Activated T-helper 1 cell treated with anti-CD3 and anti-CD28 coated beads, Interleukin-12 subunit alpha, Interleukin-12 subunit beta, Interleukin-2, Interleukin-4 antibody, amounts not matched to agents 30 ng/mL and 10 ng/mL and 1 ng/mL, durations not matched to agents 14 hours and 24 hours and 36 hours (primary cell): Measurements from ENCODE around the gene C2CD4B. TPM values are rescaled to one million over a fixed set of nuclear protein-coding genes. Genes with fewer than 3 reads are reported as not detected.

Experiments used
- DNase-seq: peaks from one replicate; pipeline ENCODE4 v3.0.0; 2021; ENCODE audit warnings: low spot score
- H3K27ac Mint-ChIP-seq: one replicate; pipeline ENCODE4 v1.8.0; 2021; ENCODE audit warnings: mild to moderate bottlenecking, mixed read lengths
- H3K27me3 Mint-ChIP-seq: one replicate; pipeline ENCODE4 v1.8.0; 2022; ENCODE audit warnings: mild to moderate bottlenecking, moderate library complexity, mixed read lengths; ENCODE audit not compliant: insufficient read depth
- H3K36me3 Mint-ChIP-seq: one replicate; pipeline ENCODE4 v1.8.0; 2021; ENCODE audit warnings: low read depth, mixed read lengths
- H3K4me1 Mint-ChIP-seq: one replicate; pipeline ENCODE4 v1.8.0; 2021; ENCODE audit warnings: low read depth, mixed read lengths
- H3K4me3 Mint-ChIP-seq: one replicate; pipeline ENCODE4 v1.8.0; 2021; ENCODE audit warnings: mild to moderate bottlenecking, moderate library complexity, mixed read lengths
- H3K9me3 Mint-ChIP-seq: one replicate; pipeline ENCODE4 v1.8.0; 2021; ENCODE audit warnings: mixed read lengths
- intact Hi-C: fragments of 100-400 bp; cut with micrococcal nuclease; formaldehyde crosslinking; loops from one replicate; pipeline ENCODE4 v1.15.1; 2024
- total RNA-seq: library from RNA; stranded (reverse); gene quantifications from 2 replicates; pipeline ENCODE4 v1.2.3, GENCODE V29; 2022

Gene C2CD4B
- total RNA-seq, 1 donor from 2014 or later = 0.78 TPM

DNA sequence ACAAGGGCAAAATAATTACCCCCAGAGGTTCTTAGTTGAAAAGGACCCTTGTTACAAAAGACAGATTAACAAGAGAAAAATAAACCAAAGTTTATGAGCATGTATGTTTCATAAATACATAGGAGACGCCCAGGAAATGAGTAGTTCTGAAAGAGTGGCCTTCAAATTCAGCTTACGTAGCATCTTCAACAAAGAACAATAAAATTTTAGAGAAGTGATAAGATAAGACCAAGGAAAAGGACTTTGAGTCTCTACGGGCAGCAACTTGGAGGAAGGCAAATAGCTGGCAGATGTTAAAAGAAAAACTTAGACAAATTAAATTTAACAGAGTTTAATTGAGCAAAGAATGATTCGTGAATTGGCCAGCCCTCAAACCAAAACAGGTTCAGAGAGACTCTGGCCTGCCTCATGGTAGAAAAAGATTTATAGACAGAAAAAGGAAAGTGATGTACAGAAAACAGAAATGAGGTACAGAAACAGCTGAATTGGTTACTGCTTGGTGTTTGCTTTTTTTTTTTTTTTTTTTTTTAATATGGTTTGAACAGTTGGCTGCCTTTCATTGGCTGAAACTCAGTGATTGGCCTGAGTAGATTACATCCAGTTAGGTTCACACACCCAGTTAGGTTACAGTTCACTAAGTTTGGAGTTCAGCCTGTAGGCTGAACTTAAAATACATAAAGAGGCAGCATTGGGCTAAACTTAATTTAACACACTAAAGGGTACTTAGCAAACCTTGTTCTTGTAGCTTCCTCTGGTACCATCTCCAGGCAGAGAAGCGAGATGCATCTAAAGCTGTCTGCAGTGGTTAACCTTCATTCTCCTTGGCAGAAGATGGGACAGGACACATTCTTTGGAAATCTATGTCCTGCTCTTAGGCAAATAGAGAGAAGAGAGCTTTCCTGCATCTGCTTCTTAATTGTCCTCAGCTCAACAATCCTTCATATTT lies 23.2 kb downstream of the C2CD4B start:
- Mint-ChIP-seq H3K4me3 (no peak overlapping the region), H3K36me3 (no peaks in the 10 kb centered on the region), H3K9me3 (peaks cover 4% of the 10 kb centered on the region), H3K4me1 (no peaks in the 10 kb centered on the region), H3K27me3 (peaks cover 11% of the 10 kb centered on the region), H3K27ac (no peak overlapping the region)
- intact Hi-C loops = no loop called here
- no peak for DNase-seq

DNA sequence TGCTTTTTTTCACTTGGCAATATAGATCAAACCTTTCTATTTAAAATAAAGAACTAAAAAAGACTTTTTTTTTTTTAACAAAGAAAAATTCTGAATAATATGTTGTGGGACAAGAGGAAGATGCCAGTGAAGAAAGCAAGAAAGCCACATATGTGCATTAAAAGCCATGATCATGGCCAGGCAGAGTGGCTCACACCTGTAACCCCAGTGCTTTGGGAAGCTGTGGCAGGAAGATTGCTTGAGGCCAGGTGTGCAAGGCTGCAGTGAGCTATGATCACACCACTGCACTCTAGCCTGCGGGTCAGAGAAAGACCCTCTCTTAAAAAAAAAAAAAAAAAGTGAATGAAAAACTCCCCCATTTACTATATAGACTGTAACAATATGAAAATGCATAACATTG lies 23.9 kb downstream of the C2CD4B start:
- no peaks in the 10 kb centered on the region for H3K4me1 Mint-ChIP-seq
- H3K36me3 Mint-ChIP-seq = no peaks in the 10 kb centered on the region
- intact Hi-C loops = no loop called here
- peaks cover 4% of the 10 kb centered on the region for H3K9me3 Mint-ChIP-seq
- peaks cover 11% of the 10 kb centered on the region for H3K27me3 Mint-ChIP-seq
- no peak for DNase-seq
- H3K4me3 Mint-ChIP-seq = no peak overlapping the region
- no peak overlapping the region for H3K27ac Mint-ChIP-seq

DNA sequence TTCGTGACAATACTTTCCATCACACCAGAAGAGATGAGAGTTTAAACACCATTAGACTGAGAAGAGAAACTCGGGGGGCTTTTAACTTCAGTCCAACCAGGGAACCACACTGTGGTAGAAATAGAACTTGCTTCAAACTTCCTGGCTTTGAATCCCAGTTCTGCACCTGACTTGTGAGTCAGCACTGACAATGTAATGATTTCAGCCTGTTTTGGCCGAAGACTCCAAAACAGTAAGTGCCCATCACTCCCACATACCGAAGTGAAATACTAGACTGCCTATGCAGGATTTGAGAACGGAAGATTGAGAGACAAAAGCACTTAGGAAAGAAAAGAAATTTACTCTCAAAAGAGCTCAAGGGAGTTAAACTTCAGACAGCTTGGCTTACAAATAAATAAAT lies 27.0 kb downstream of the C2CD4B start:
- Mint-ChIP-seq H3K4me3 (no peak overlapping the region), H3K27ac (no peak overlapping the region), H3K9me3 (peaks cover 4% of the 10 kb centered on the region), H3K4me1 (no peaks in the 10 kb centered on the region), H3K36me3 (no peaks in the 10 kb centered on the region), H3K27me3 (peaks cover 11% of the 10 kb centered on the region)
- intact Hi-C loops = no loop called here
- no peak for DNase-seq

DNA sequence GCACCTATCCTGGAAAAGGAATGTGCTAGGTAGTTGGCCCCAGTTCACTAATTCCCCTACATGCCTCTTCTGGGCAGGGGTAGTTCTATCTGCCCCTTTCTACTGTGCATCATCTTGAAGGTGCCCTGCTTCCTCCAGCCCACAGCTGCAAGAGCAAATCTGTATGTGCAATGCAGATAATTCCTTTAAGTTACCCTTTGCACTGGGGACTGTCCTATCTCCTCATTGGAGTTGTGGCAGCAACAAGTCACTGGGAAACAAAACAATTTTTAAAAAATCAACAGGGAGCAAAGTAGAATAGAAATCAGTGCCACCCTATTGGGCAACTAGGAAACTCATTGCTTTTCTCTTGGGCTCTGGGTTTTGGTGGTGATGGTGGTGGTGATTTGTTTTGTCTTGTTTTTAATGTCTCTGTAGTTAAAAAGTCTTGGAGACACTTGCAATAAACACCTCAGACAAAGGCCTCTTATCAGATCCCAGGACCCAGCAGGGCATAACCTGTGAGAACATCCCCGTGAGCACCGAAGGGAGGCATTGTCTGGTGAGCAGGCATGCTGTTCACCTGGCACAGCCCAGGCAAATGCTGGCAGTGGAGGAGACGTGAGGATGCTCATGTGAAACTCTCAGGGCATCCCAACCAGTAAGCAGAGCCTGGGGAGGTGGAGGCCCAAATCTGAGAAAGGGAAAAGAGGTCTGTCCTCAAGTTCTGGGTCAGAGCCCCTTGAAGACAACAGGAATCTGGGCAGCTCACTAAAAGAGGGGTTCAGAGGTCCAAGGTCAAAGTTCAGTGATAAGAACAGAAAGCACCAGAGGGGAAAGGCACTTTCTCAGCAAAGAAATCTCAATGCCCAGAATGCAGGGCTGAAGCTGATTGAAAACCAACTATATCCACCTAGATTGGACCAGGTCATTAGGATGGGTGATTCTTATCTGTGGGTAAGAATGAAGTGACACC lies 27.9 kb downstream of the C2CD4B start:
- Mint-ChIP-seq H3K4me3 (no peak overlapping the region), H3K36me3 (no peaks in the 10 kb centered on the region), H3K27ac (no peak overlapping the region), H3K9me3 (no peaks in the 10 kb centered on the region), H3K27me3 (peaks cover 11% of the 10 kb centered on the region), H3K4me1 (no peaks in the 10 kb centered on the region)
- intact Hi-C loops = no loop called here
- no peak for DNase-seq

DNA sequence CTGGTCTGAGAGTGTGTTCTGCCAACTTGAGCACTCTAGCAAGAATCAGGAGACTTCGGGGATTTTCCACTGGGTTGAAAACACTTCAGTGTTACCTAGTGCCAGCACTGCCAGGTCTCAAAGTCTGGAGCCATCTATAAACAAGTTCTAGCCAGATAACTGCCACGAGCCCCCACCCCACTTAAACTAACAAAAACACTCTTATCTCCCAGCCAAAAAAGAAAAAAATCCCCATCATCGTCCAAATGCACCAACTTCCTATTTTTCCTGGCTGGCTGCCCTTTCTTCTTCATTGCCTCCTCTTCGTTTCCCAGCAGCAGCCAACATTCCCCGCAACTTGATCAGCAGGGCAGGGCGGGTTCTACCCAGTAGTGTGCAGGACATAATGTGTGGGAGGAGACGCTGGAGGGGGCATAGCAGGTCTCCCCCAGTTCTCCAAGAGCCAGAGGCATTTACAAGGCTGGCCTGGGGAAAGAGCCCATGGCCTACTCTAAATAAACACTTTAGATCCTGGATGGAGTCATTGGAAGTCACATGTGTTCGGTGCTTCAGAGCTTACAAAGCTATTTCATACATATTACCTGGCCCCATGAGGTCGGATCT lies 29.5 kb downstream of the C2CD4B start:
- Mint-ChIP-seq H3K27me3 (peaks cover 11% of the 10 kb centered on the region), H3K9me3 (no peaks in the 10 kb centered on the region), H3K36me3 (no peaks in the 10 kb centered on the region), H3K27ac (no peak overlapping the region), H3K4me3 (no peak overlapping the region), H3K4me1 (no peaks in the 10 kb centered on the region)
- DNase-seq = no peak
- intact Hi-C loops = no loop called here

DNA sequence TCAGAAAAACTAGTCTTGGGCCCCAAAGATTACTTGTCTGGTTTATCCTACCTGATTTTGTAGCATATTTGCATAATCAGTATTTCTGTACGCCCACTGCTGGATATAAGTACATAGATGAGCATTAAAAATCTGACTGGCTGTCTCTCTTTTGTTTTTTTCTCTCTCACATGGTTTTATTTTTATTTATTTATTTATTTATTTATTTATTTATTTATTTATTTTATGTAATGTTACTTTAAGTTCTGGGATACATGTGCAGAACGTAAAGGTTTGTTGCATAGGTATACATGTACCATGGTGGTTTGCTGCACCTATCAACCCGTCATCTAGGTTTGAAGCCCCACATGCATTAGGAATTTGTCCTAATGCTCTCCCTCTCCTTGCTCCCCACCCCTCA lies 31.9 kb downstream of the C2CD4B start:
- no peak overlapping the region for H3K27ac Mint-ChIP-seq
- peaks cover 14% of the 10 kb centered on the region for H3K4me1 Mint-ChIP-seq
- peaks cover 20% of the 10 kb centered on the region for H3K27me3 Mint-ChIP-seq
- H3K36me3 Mint-ChIP-seq = no peaks in the 10 kb centered on the region
- H3K9me3 Mint-ChIP-seq = no peaks in the 10 kb centered on the region
- H3K4me3 Mint-ChIP-seq = no peak overlapping the region
- intact Hi-C loops = no loop called here
- DNase-seq = no peak

DNA sequence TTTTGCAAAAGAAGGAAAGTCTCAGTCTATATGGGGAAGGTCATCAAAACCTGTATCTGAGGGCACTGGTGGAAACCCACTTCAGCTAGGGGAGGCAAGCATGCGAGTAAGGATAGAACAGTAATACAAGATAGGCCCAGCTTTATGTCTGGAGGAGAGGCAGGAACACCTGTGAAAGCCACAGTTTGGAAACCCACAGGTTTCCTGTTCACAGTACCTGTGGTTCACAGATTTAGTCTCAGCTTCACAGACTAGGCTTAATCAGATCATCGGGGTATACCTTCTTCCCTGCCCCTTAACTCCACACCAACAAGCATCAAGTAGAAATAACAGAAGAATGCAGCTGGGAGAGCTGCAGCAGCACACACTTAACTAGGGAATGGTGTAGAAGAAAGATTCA lies 36.2 kb downstream of the C2CD4B start:
- DNase-seq = no peak
- intact Hi-C loops = loop anchor here (10.0 kb wide), 1 partner anchor 126 kb away; no protein-coding TSS in a partner anchor
- Mint-ChIP-seq H3K4me1 (peaks cover 33% of the 10 kb centered on the region), H3K27ac (no peak overlapping the region), H3K9me3 (no peaks in the 10 kb centered on the region), H3K36me3 (no peaks in the 10 kb centered on the region), H3K27me3 (peaks cover 17% of the 10 kb centered on the region), H3K4me3 (no peak overlapping the region)

DNA sequence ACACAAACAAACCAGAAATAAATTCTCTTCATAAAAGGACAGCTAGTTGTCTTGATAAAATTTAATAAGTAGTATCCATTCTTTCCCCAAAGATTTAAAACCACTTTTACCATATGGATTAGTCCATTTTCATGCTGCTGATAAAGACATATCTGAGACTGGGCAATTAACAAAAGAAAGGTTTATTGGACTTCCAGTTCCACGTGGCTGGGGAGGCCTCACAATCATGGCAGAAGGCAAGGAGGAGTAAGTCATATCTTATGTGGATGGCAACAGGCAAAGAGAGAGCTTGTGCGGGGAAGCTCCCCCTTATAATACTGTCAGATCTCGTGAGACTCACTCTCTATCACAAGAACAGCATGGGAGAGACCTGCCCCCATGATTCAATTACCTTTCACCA lies 38.7 kb downstream of the C2CD4B start:
- Mint-ChIP-seq H3K4me3 (no peak overlapping the region), H3K27ac (no peak overlapping the region), H3K36me3 (no peaks in the 10 kb centered on the region), H3K4me1 (peaks cover 47% of the 10 kb centered on the region), H3K27me3 (peaks cover 17% of the 10 kb centered on the region), H3K9me3 (no peaks in the 10 kb centered on the region)
- intact Hi-C loops = loop anchor here (10.0 kb wide), 1 partner anchor 128 kb away; no protein-coding TSS in a partner anchor
- DNase-seq = no peak

DNA sequence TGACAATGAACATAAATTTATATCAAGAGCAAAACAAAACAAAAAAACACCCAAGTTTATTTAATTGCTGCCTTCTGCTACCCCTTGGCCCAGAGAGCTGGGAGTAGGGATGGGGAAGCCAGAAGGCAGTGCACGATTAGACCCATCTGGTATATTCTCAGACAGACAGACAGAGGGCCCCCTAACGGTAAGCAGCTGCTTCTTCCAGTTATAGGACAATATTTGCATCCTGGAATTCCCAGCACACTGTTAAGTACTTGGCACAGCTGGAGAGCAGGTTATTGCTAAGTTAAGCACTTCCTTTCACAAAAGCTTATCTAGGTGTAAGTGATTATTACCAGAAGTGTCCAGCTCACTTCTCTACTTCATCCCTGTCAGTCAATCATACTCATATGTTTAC lies 39.3 kb downstream of the C2CD4B start:
- H3K9me3 Mint-ChIP-seq = no peaks in the 10 kb centered on the region
- no peak overlapping the region for H3K4me3 Mint-ChIP-seq
- no peaks in the 10 kb centered on the region for H3K36me3 Mint-ChIP-seq
- H3K4me1 Mint-ChIP-seq = peaks cover 47% of the 10 kb centered on the region
- H3K27ac Mint-ChIP-seq = peak overlapping the region; percentile 9
- DNase-seq = no peak
- intact Hi-C loops = loop anchor here (10.0 kb wide), 1 partner anchor 129 kb away; no protein-coding TSS in a partner anchor
- peaks cover 14% of the 10 kb centered on the region for H3K27me3 Mint-ChIP-seq

DNA sequence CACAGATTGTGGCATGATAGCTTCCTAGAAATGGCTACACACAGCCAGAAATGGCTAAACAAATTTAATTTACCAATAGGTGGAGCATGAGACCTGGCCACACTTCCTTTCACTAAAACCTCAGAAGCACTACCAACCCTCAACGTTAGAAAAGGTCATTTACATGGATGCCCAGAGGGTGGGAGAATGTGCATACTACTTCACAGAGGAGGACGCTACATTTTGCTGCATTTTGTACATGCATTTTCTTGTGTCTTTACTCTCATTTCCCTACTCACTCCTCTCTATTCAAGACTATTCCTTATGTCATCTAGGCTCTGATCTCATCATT lies 40.1 kb downstream of the C2CD4B start:
- Mint-ChIP-seq H3K9me3 (no peaks in the 10 kb centered on the region), H3K4me1 (peaks cover 54% of the 10 kb centered on the region), H3K36me3 (no peaks in the 10 kb centered on the region), H3K27ac (peak overlapping the region; percentile 31), H3K4me3 (no peak overlapping the region), H3K27me3 (peaks cover 10% of the 10 kb centered on the region)
- intact Hi-C loops = loop anchor here (1.0 to 10.0 kb wide), 3 partner anchors 25 to 130 kb away; partner anchors contain the start of gene C2CD4A
- no peak for DNase-seq

DNA sequence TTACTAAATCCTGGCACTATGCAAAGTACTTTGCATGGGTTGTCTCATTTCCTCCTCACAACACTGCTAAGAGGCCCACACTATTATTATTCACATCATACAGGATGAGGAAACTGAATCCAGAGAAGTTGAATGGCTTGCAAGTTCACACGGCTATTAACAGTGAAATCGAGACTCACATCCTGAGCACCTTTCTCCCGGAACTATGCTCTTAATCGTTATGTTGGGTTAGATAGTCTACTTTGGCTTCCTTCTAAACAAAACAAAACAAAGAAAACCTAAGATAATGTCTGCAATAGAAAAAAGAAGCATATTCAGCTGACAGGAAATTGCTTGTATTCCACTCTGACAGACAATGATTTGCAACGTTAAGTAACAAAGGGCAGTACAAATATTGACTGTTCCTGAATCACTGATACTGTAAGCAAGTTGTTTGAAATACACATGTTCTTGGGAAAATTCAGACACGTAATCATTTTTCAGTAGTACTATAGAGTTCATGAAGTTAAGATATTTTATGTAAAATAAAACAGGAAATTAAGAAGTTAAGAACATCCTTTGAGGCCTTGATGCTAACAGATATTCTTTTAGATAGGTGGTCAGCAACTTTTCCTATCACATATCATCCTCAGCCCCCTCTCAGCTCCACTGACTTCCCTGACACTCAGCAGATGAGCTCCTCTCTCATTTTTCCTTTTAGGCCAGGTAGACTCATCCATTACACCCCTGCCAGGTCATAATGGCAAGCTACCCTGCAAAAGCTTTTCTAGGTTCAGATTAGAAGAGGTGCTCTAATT lies 40.7 kb downstream of the C2CD4B start:
- H3K4me3 Mint-ChIP-seq = no peak overlapping the region
- peaks cover 5% of the 10 kb centered on the region for H3K27me3 Mint-ChIP-seq
- peaks cover 58% of the 10 kb centered on the region for H3K4me1 Mint-ChIP-seq
- H3K36me3 Mint-ChIP-seq = no peaks in the 10 kb centered on the region
- peak overlapping the region; percentile 31 for H3K27ac Mint-ChIP-seq
- intact Hi-C loops = loop anchor here (1.0 to 10.0 kb wide), 3 partner anchors 26 to 130 kb away; partner anchors contain the start of gene C2CD4A
- DNase-seq = no peak
- H3K9me3 Mint-ChIP-seq = no peaks in the 10 kb centered on the region

DNA sequence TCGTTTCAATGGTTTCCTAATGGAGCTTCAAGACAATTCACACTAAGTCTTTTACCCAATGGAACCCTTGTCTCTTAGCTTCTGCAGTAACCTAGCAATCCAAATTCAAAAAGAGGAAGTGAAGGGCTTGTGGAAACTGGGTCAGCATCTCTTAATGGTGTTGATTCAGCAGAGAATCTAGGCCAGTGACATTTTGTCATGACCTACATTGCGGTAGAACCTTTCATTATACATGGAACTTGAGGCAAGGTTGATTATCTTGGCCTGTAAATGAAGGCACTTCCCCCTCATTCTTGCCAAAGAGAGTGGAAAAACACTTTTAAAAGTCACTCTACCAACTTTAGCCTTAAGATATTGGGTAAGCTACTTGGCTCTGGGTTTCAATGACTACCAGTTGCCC lies 42.8 kb downstream of the C2CD4B start:
- Mint-ChIP-seq H3K4me3 (no peak overlapping the region), H3K36me3 (no peaks in the 10 kb centered on the region), H3K4me1 (peaks cover 56% of the 10 kb centered on the region), H3K9me3 (no peaks in the 10 kb centered on the region), H3K27me3 (peaks cover 2% of the 10 kb centered on the region), H3K27ac (peak overlapping the region; percentile 3)
- intact Hi-C loops = loop anchor here (5.0 to 10.0 kb wide), 2 partner anchors 55 to 133 kb away; partner anchors contain the start of gene C2CD4A
- no peak for DNase-seq
